Bronchial epithelial cell (primary cell): ENCODE results near the gene PTGS1. TPM values are rescaled to one million over a fixed set of nuclear protein-coding genes. Genes with fewer than 3 reads are reported as not detected.

Experiments
- DNase-seq: peaks from one replicate; pipeline ENCODE4 v3.0.0-alpha.2; 2010; ENCODE audit warnings: low read depth
- FAIRE-seq: peaks from 2 replicates; lab custom pipeline; 2011; peaks lifted over from hg19 to GRCh38; lab: Jason Lieb, UNC
- H3K27me3 ChIP-seq: 2 replicates; pipeline ENCODE4 v1.5.1; 2011; ENCODE audit warnings: low read length; ENCODE audit not compliant: control insufficient read depth, insufficient read depth
- H3K36me3 ChIP-seq: 2 replicates; pipeline ENCODE4 v1.5.1; 2011; ENCODE audit warnings: low read length; ENCODE audit not compliant: control insufficient read depth, insufficient read depth
- H3K4me3 ChIP-seq: 2 replicates; pipeline ENCODE4 v1.5.1; 2011; ENCODE audit warnings: mild to moderate bottlenecking, low read depth, low read length, control low read depth
- total RNA-seq: library from RNA; depleted of rRNA; stranded (reverse); fragments of >200 nt; gene quantifications from 2 replicates; pipeline ENCODE4 v1.2.1, GENCODE V29; 2014
- TF ChIP-seq, protein P1 (sequence below): IDR thresholded peaks from 2 replicates; pipeline ENCODE4 v1.5.1; 2011; ENCODE audit warnings: mild to moderate bottlenecking, moderate library complexity, low read length, control low read depth, inconsistent platforms; ENCODE audit not compliant: insufficient read depth, severe bottlenecking

Gene PTGS1
- total RNA-seq, 1 donor from 2014 or later, result 1.3 TPM

DNA sequence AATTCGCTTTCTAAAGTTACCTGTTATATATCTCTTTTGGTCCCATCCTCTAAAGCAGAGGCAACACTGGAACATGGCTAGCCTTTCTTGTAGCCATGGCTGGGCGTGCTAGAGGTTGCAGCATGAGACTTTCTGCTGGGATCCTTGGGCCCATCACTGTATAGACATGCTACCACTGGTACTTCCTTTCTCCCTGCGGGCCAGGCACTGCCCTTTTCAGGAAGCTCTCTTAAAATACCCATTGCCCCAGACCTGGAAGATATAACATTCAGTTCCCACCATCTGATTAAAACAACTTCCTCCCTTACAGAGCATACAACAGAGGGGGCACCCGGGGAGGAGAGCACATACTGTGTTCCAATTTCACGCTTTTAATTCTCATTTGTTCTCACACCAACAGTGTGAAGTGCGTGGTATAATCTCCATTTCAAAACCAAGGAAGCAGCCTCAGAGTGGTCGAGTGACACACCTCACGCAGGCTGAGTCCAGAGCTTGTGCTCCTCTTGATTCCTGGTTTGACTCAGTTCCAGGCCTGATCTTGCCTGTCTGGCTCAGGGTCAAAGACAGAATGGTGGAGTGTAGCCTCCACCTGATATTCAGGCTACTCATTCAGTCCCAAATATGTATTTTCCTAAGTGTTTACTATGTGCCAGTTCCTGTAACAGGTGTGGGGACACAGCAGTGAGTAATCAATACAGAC lies 22.6 kb downstream of the PTGS1 start:
- Histone ChIP-seq H3K27me3 (no peaks in the 10 kb centered on the region), H3K36me3 (no peaks in the 10 kb centered on the region), H3K4me3 (no peak overlapping the region)
- FAIRE-seq (peak; percentile 7), DNase-seq (peak; percentile 69)
- TF ChIP-seq, protein P1, sequence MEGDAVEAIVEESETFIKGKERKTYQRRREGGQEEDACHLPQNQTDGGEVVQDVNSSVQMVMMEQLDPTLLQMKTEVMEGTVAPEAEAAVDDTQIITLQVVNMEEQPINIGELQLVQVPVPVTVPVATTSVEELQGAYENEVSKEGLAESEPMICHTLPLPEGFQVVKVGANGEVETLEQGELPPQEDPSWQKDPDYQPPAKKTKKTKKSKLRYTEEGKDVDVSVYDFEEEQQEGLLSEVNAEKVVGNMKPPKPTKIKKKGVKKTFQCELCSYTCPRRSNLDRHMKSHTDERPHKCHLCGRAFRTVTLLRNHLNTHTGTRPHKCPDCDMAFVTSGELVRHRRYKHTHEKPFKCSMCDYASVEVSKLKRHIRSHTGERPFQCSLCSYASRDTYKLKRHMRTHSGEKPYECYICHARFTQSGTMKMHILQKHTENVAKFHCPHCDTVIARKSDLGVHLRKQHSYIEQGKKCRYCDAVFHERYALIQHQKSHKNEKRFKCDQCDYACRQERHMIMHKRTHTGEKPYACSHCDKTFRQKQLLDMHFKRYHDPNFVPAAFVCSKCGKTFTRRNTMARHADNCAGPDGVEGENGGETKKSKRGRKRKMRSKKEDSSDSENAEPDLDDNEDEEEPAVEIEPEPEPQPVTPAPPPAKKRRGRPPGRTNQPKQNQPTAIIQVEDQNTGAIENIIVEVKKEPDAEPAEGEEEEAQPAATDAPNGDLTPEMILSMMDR, result no peak

DNA sequence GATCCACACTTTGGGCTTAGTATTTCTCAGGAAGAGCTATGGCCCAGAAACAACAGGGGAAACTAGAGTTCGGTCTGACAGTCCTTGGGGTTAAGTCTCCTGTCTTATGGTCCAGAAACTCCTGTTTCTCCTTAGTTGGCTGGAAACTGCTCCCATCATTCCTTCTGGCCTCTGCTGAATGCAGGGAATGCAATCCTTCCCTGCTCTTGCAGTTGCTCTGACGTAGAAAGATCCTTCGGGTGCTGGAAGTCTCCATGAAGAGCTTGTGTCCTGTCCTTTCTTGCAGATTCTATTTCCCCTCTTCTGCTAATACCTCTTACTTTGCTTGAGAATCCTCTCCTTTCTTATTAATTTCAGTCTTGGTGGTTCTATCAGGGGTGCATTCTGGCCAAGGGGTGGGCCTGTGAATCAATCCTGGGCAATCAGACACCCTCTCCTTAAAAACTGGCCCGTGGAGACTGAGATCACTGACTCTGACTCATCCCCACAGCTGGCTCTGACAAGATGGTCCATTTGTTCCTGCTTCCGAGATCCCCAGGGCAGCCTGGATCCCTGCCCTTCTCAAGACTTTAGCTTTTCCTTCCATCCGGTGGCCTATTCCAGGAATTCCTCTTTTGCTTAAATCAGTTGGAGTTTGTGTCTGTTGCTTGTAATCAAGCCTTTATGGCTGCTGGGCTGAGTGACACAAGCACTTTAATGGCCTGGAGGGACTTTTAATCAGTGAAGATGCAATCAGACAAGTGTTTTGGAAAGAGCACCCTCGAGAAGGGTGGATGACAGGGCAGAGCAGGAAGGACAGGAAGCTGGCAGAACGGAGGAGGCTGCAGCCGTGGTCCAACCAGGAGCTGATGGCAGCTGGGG lies 23.7 kb downstream of the PTGS1 start:
- DNase-seq, result peak; percentile 79
- Histone ChIP-seq H3K27me3 (no peaks in the 10 kb centered on the region), H3K36me3 (no peaks in the 10 kb centered on the region), H3K4me3 (no peak overlapping the region)
- peak; percentile 43 for FAIRE-seq
- TF ChIP-seq, protein P1, result no peak

DNA sequence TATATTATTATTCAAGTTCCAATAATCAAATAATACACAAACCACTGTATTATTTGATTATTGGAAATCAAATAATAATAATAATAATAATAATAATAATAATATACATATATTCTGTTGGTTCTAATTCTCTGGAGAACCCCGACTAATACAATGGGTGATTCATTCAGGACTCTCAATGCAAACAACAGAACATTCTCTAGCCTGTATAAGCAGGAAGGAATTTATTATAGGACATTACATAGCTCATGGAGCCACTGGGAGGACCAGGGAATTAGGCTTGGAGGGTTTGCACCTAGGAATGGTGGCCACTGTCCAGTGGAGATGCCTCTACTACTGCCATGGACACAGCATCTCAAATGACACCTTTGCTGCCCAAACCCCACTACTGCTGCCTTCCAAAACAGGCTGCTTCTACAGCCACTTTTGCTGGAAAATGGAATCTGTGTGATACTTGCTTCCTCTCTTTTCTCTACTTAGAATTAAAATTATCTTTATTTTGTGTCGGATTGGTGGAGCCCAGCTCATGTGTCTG lies 25.9 kb downstream of the PTGS1 start:
- Histone ChIP-seq H3K36me3 (no peaks in the 10 kb centered on the region), H3K4me3 (no peak overlapping the region), H3K27me3 (no peaks in the 10 kb centered on the region)
- TF ChIP-seq, protein P1, result no peak
- no peak for FAIRE-seq
- peak; percentile 50 for DNase-seq

DNA sequence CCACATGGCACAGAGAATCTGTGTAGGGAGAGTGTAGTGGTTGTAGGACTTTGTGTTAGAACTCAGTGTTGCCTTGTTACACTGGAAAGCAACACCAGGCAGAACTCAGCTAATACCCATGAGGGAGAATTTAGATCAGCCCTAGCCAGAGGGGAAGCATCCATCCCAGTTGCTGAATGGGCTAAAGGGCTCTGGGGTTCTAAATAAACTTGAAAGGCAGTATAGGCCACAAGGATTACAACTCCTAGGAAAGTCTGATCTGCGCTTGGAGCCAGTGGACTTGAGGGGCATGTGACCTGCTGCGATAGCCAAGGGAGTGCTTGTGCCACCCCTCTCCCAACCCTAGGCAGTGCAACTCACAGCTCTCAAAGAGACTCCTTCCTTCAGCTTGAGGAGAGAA lies 26.9 kb downstream of the PTGS1 start:
- no peaks in the 10 kb centered on the region for H3K27me3 ChIP-seq
- TF ChIP-seq, protein P1, result no peak
- no peak overlapping the region for H3K4me3 ChIP-seq
- no peak for DNase-seq
- H3K36me3 ChIP-seq, result no peaks in the 10 kb centered on the region
- no peak for FAIRE-seq

DNA sequence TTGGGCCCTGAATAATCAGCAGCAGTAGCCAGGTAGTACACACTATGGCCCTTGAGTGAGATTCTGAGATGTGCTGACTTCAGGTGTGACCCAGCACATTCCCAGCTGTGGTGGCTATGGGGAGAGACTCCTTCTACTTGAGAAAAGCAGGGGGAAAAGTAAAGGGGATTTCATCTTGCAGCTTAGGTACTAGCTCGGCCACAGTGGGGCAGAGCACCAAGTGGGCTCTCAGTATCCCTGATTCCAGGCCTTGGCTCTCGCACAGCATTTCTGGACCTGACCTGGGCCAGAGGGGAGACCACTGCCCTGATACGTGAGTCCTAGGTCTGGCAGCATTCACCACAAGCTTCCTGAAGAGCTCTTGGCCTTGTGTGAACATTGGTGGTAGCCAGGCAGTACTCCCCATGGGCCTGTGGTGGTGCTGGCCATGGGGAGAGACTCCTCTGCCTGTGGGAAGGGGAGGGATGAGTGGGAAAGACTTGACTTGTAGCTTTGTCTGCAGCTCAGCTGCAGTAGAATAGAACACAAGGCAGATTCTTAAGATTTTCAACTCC lies 27.6 kb downstream of the PTGS1 start:
- FAIRE-seq, result no peak
- Histone ChIP-seq H3K36me3 (no peaks in the 10 kb centered on the region), H3K4me3 (no peak overlapping the region), H3K27me3 (no peaks in the 10 kb centered on the region)
- TF ChIP-seq, protein P1, result no peak
- DNase-seq, result no peak
